Stimulated activated CD4-positive, alpha-beta T cell treated with anti-CD3 and anti-CD28 coated beads, TNF-alpha, amount 100 ng/mL, for 24 hours (primary cell): ENCODE measurements around the gene RNF220.

ENCODE experiments used
- DNase-seq, 3 experiments: peaks; one replicate each; pipeline ENCODE4 v3.0.0-alpha.2; 2020; ENCODE audit warnings: low read depth in 3 of 3

RNF220 gene

DNA sequence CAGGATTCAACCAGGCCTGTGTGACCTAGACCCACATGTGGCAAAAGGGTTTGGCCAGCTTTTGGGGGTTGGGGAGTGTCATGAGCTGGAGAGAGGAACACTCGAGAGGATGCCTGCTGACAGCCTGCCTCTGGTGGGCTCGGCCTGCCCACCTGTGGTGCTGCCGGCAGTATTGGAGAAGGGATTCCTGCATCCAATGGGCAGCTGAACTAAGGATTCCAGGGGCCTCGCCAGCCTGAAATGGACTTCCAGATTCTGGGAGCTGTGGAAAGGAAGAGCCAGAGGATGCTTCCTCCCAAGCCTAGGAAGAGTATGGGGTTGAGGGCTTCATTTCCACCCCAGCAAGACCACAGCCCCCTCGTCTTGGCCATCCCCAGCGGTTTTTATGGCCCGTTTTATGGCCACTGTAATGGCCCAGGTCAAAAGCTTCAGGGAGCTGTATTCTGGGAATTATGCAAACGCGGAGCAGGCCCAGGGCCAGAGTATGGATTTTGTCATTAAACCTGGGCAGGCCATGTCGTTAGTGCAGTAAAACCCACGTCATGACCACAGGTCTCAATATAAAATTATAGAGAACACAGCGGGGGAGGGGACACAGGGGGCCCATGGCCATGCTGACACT lies 205.6 kb downstream of the RNF220 start:
- no peak for DNase-seq

GRCh38 chr1:44611419-44611818 lies 206.4 kb downstream of the RNF220 start:
- DNase-seq, result no peak

GRCh38 chr1:44611866-44612265 lies 206.8 kb downstream of the RNF220 start:
- no peak for DNase-seq

DNA sequence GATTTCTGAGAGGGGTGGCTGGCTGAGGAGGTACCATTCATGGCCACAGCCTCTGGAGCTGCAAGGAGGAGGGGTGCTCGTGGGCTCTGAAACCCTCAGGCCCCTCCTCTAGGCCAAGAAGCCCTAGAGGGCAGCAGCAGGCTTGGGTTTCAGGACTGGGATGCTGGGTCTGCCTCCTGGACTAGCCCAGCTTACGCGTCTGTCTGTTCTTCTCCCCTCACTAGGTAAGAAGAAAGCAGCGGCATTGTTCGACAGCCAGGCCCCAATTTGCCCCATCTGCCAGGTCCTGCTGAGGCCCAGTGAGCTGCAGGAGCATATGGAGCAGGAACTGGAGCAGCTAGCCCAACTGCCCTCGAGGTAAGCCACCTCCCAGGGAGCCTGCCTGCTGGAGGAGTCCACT lies 208.9 kb downstream of the RNF220 start:
- DNase-seq, result no peak

DNA sequence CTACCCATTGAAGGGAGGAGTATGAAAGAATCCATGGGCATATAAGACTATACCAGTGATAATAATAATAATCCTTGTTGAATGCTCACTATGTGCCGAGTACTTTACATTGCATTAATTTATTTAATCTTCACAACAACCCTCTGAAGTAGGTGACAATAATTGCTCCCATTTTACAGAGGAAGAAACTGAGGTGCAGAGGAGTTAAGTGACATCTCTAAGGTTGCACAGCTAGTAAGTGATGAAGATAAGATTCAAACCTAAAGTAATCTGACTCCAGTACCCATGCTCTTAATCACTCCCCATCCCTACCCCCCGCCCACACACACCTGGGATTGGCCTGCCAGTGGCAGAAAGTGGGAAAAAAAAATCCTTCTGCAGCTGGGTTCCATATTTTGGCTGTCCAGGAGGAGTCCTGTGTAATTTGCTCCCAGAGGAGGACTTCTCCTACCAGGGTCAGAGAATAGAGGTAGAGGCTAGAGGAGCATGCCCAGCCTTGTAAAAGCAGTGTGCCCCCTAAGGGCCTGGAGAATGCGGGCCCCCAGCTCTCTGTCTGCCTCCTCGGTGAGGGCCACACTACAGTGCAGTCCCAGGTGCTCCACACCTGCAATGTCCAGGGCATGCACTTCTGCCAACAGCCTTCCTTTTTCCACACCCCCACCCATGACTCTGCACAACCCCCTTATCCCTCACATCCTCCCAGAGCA lies 211.4 kb downstream of the RNF220 start:
- DNase-seq, result no peak

- no peak for DNase-seq
Measured at GRCh38 chr1:44616991-44617702, 212.1 kb downstream of the RNF220 start.

- no peak for DNase-seq
Measured at GRCh38 chr1:44617703-44618029, 212.6 kb downstream of the RNF220 start.

DNA sequence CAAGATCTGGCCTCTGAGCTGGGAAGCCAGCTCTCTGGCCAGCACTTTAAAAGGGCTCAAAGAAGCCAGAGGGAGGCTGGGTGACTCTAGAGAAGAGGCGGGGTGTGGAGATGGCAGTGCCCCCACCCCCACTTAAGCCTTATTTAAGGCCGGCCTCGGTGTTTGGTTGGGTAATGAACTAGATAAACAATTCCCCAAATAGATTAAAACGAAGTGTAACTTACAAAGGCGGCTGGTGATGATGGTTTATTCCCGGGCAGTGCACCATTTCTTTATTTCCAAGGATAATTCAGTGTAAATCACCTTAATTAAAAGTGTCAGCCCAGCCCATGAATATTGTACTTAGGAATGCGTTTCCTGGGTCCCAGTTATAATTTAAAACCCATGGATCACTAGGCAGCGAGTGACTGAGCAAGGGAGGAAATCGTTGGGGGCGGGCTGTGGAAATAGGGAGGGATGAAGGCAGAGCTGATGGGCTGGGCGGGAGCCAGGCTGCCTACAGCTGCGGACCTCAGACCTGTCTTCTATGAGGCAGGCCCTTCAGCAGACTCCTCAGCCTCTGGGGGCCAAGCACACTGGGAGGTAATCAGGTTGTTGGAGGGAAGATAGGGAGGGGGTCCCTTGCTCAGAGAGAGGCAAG lies 214.3 kb downstream of the RNF220 start:
- DNase-seq, result no peak

- DNase-seq, result no peak
Measured at GRCh38 chr1:44620072-44620471, 215.0 kb downstream of the RNF220 start.

- DNase-seq, result no peak
Measured at GRCh38 chr1:44621841-44622286, 216.8 kb downstream of the RNF220 start.

GRCh38 chr1:44624268-44624901 lies 219.3 kb downstream of the RNF220 start:
- DNase-seq, result no peak

- no peak for DNase-seq
Measured at GRCh38 chr1:44625348-44625747, 220.3 kb downstream of the RNF220 start.

DNA sequence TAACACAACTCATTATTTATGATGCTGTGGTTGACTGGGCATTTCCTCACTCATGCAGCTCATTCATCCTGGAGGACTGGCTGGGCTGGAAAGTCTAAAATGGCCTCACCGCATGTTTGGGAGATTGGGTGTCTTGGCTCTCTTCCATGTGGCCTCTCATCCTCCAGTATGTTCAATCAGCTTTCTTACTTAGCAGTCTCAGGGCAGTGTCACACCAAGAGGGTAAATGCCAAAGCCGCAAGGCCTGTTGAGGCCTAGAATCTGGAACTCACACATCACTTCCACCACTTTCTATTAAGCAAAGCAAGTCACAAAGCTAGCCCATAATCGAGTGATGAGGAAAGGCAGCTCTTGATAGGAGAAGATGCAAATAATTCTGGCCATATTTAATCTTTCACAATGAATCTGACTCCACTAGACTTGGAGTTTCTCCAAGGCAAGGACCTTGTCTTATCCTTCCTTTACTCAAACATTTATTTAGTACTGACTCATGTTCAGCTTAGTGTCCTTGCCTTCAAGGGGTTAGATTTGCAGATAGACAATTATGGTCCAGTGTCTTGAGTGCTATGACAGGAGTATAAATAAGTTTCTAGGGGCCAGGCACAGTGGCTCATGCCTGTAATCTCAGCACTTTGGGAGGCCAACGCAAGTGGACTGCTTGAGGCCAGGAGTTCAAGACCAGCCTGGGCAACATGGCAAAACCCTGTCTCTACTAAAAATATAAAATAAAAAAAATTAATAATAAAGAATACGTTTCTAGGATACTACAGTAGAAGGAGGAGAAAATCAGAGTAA lies 224.1 kb downstream of the RNF220 start:
- DNase-seq, result no peak

DNA sequence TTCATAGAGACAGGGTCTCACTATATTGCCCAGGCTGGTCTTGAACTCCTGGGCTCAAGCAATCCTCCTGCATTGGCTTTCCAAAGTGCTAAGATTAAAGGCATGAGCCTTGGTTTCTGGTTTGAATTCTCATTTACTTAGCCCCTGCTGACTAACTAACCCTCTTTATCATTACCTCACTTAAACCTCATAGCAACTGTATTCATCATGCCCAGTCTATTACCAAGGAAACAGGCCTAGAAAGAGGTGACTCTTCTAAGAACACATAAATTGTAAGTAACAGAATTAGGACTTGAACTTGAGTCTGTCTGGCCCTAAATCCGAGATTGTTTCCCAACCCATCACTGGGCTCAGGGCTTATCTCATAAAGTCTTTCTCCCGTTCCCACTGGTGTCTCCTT lies 225.1 kb downstream of the RNF220 start:
- DNase-seq, result no peak

DNA sequence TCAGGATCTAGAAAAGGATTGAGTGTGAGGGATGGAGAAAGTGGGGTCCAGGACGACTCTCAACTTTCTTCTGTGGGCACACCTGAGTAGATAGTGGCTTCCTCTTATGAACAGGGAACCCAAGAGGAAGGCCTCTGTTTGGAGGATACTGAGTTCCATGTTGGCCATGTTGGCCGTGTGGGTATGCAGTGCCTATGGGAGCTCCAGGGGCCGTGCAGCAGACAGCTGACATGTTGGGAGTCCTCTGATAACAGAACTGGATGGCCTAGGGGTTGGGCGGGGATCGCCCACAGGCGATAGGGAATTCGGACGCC lies 226.2 kb downstream of the RNF220 start:
- no peak for DNase-seq

- DNase-seq, result peak; percentile 81 to 90 (median 86)
Measured at GRCh38 chr1:44631647-44632539, 226.8 kb downstream of the RNF220 start.

DNA sequence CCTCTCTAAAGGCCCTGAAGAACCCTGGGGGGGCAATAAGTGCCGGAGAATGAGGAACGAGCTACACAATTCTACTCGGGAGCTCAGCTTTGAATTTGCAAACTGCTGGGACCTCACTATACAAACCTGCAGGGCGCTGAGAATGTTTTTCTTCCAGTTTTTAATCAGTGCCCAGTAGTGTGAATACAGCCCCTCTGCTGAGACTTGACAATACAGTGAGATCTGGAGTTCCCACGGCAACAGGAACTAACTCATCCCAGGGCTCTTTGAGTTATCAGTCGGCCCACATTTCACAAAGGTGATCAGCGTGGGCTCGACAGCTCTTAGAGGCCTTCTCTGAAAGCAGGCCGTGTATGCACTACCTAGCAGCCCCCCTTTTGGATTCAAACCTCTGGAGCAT lies 227.5 kb downstream of the RNF220 start:
- no peak for DNase-seq

GRCh38 chr1:44634606-44635189 lies 229.6 kb downstream of the RNF220 start:
- DNase-seq, result no peak

DNA sequence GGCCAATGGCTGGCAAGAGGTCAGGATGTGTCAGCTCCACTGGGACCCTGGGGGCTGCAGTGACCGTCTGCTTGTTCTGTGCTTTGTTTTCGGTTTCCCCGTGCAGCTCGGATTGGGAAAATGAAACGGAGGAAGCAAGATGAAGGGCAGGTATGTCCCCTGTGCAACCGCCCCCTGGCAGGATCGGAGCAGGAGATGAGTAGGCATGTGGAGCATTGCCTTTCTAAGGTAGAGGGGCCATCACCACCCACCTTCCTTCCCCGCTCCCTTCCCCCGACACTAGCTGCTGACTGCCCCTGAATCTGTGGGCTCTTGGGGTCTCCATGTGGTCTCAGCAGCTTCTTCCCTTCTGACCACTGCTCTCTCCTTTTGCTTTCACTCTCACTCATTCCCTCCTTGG lies 230.4 kb downstream of the RNF220 start:
- DNase-seq, result no peak

GRCh38 chr1:44636083-44636687 lies 231.1 kb downstream of the RNF220 start:
- DNase-seq, result no peak
